Suppressor macrophage treated with lipopolysaccharide for 4 hours (primary cell): ENCODE results near the gene POPDC2.
"Not testable (repeated sequence)": the region's sequence is repeated elsewhere in the genome, so short reads cannot be mapped to it uniquely, and the experiment has no call there.

ENCODE experiments used
- DNase-seq: peaks from one replicate; pipeline ENCODE4 v3.0.0-alpha.2; 2020

Gene POPDC2, protein sequence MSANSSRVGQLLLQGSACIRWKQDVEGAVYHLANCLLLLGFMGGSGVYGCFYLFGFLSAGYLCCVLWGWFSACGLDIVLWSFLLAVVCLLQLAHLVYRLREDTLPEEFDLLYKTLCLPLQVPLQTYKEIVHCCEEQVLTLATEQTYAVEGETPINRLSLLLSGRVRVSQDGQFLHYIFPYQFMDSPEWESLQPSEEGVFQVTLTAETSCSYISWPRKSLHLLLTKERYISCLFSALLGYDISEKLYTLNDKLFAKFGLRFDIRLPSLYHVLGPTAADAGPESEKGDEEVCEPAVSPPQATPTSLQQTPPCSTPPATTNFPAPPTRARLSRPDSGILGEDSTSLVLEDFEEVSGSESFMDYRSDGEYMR

GRCh38 chr3:119660474-119661440 is at the start of gene POPDC2:
Gene POPDC2, minus strand, starts transcription at chr3:119660589. Its CDS starts 166 bp downstream, at chr3:119660423.
- DNase-seq, result no peak

DNA sequence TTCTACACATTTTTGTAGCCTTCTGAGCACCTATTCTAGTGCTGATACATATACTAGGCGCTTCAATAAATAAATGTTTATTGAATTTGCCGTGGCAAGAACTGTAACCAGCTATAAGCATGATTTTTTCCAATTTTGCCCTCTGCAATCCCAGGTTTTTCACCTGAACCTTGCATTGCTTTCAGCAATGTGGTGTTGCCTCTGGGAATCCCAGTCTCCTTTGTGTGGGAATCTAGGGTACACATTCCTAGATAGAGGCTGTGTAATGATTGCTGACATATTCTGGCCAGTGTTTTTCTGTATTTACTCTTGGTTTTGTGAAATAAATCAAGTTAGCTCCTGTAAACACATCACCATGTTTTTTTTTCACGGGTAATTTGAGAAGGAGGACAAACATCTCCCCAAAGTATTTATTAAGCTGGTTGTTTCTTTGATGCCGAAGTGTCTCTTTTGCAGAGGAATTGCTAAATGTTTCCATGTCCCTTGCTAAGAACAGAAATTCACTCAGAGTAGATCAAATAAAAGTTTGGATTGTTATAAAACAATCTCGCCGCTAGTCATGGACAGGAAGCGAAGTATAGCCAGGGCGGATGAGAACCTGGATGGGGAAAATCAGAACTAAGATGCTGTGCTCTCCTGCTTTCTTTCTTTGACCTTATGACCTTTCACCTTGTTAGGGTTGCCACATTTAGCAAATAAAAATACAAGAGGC is 43.6 kb upstream of the POPDC2 start:
- no peak for DNase-seq

- peak; percentile 96 for DNase-seq
Observed at GRCh38 chr3:119702530-119703527, 42.4 kb upstream of the POPDC2 start, which contains the start of gene CFAP91. Gene CFAP91, plus strand, starts transcription at chr3:119703022. Its CDS starts 77 bp downstream, at chr3:119703099.

GRCh38 chr3:119700920-119701734 is 40.7 kb upstream of the POPDC2 start:
- DNase-seq, result no peak

GRCh38 chr3:119700269-119700919 is 40.0 kb upstream of the POPDC2 start:
- peak; percentile 89 for DNase-seq

GRCh38 chr3:119697394-119697793 is 37.0 kb upstream of the POPDC2 start:
- no peak for DNase-seq

GRCh38 chr3:119695480-119695879 is 35.1 kb upstream of the POPDC2 start:
- DNase-seq, result no peak

DNA sequence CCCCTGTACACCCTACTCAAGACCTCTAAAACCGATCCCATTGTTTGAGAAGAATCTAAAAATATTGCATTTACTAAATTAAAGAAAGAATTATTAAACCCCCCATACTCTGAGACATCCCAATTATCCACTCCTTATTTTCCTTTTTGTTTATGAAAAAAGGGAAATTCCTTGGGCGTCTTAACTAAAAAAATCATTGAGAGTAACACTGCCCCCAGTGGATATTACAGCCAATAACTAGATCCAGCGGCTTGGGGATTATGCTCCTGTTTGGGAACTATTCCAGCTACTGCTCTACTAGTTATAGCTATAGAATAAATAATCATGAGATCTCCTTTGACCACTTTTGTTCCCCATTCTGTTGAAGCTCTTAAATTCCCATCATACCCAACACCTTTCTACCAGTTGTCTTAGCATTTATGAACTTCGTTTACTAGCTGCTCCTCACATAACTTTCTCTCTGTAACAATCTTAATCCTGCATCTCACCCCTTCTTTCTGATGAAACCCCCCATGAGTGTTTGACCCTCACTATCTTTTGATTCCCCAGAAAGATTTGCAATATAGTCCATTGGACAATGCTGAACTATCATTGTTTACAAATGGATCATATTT is 29.8 kb upstream of the POPDC2 start:
- DNase-seq, result peak; percentile 53

DNA sequence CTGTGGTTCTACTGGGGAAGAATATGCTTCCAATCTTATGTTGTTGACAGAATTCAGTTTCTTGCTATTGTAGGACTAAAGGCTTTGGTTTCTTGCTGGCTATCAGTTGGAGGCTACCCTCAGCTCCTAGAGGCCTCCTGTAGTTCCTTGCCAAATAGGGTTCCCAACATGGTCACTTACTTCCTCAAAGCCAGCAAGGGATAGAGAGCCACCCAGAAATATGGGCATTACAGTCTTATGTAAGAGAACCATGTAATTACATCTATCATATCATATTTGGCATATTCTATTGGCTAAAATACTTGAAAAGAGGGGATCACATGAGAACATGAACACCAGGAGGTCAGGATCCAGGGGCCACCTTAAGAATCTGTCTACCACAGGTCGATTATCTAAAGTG is 23.0 kb upstream of the POPDC2 start:
- no peak for DNase-seq

DNA sequence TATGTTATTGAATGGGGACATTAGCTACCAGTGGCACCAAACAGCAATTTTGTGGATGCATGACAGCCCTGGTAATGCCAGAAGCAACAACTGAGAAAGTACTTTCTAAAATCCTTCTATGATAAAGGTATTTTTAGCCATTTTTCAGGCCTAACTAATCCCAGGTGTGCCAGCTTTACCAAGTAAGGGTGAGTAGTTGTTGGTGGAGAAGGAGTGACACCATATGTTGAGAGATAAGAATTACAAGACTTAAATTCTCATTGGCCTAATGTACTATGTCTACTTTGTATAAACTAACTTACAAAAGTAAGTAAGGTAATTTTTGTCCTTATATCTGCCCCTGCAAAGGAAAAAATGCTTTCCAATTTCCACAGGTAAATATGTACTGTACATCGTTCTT is 20.9 kb upstream of the POPDC2 start:
- peak; percentile 56 for DNase-seq

DNA sequence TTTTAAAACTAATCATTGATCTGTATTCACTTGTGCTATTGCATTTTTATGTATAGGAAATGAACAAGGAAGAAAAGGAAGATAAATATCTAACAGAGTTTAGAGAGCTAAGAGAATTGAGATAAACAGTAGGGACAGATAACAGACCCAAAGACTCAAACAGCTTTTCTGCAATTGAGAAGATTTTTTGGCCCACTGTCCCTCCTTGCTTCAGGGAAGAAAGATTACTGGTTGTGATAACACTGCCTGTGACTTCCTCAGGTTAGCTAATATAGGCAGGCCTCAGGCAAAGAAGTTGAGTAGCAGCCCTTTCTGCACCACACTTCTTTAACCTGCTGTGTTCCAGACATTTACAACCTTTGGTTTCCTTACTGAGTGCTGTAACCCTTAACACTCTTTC is 19.5 kb upstream of the POPDC2 start:
- no peak for DNase-seq

DNA sequence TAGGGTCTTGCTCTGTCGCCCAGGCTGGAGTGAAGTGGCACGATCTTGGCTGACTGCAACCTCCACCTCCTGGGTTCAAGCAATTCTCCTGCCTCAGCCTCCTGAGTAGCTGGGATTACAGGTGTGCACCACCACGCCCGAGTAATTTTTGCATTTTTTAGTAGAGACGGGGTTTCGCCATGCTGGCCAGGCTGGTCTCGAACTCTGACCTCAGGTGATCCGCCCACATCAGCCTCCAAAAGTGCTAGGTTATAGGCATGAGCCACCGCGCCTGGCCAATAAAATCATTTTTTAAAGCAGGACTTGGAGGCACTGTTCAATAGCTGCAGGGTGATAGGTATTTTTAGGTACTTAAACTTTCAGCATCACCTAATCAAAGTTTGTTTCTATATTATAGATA is 17.8 kb upstream of the POPDC2 start:
- not testable (repeated sequence) for DNase-seq

GRCh38 chr3:119677641-119677934 is 17.2 kb upstream of the POPDC2 start:
- DNase-seq, result no peak

DNA sequence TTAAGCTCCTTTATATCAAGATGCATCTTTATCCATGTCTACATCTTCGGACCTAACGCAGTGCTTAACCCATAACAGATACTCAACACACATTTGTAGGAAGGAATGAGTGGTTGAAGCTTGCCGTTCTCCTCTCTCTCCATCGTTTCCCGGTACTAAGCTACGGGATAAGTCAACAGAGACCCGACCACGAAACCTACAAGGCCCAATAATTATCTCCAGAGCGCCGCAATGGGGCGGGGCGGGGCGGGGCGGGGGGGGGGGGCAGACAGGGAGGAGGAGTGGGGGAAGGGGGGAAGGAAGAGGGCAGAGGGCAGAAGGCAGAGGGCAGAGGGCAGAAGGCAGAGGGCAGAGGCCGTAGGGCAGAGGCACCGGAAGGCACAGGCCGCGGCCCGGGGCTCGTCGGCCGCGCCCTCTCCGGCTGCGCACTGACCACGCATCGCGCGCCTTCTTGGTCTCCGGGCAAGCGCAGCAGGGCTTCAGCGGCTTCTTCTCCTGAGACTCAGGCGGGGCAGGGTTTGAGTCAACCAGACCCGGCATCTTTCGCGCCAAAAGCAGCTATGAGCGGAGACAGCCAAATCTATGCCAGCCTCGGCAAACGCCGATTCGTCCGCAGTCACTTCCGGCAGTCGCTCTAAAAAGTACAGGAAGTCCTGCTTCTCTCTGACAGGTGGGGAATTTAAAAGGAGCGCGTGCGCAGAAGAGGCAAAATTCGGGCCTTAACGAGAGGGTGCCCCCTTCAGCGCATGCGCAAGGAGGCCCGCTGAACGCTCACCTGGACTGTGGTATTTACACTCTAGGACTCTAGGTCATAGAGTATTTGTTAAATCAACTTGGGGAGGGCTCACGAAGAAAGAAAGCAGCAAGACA is 16.6 kb upstream of the POPDC2 start, which contains the start of gene COX17:
COX17 (minus strand) TSS at position 636 of the 870 bp plus-strand sequence; CDS start at position 540, 96 bp downstream.
- peak; percentile 96 for DNase-seq

- peak; percentile 37 for DNase-seq
Observed at GRCh38 chr3:119676020-119676419, 15.6 kb upstream of the POPDC2 start.

DNA sequence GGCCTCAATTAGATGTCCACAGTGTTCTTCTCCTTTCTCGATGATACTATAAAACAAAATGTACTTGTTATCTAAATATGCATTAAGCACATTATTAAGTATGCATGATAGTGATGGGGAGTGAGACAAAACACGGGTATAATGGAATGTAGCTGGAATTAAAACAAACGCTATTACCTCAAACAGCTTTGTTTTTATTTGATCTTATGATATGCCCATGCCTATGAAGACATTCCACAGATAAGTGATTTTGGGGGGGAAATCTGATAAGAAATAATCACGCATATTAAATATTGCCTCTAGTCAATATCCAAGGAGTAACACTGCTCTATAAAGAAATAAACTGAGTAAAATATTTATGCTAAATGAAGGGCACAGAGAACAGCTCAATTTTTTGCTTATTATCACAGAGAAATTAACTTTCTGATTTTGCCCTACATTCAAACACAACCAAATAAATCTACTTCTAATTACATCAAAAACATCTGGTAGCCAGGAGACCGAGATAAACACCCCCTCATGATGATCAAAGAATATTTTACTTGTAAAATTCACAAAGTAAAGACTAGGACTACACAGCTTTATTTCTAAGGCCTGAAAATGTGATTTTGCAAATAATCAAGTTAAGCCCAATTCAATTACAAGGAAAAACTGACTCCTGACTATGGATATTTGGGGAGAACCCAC is 14.9 kb upstream of the POPDC2 start:
- no peak for DNase-seq

GRCh38 chr3:119673875-119674274 is 13.5 kb upstream of the POPDC2 start:
- no peak for DNase-seq

DNA sequence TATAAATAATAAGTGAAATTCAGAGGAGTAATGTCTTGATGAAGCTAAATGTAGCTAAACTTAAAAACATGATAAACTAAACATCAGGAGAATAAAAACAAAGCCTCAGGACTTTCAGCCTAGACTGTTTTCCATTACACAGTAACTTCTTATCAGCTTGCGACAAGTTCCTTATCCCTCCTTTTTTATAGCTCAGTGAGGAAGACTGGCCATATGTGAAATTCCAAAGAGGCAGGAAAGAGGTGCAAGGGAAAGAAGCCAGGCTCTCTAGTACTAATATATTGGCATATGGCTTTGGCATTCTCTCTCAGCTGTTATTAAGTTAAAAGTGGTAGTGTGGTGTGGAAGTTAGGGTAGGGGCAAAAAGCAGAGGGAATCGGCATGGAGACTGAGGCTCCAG is 12.4 kb upstream of the POPDC2 start:
- no peak for DNase-seq
